Liver (tissue), 9 donors: ENCODE data around the gene ZFYVE1. TPM values are rescaled to one million over a fixed set of nuclear protein-coding genes. Genes with fewer than 3 reads are reported as not detected.

Source experiments
- DNase-seq: peaks from one replicate; pipeline ENCODE4 v3.0.0-alpha.2; 2017; ENCODE audit warnings: low spot score
- H3K27ac ChIP-seq, 2 donors: one replicate each; pipeline ENCODE4 v1.7.0; 2013; ENCODE audit warnings: inconsistent platforms in 2 of 2, low read length in 2 of 2, control low read depth in 1 of 2, low read depth in 1 of 2, mild to moderate bottlenecking in 1 of 2
- H3K27me3 ChIP-seq, 4 donors: one replicate each; pipeline versions ENCODE4 v1.6.1 to v1.7.0; 2013; ENCODE audit warnings: low read length in 3 of 4, inconsistent platforms in 1 of 4, mild to moderate bottlenecking in 1 of 4, moderate library complexity in 1 of 4; ENCODE audit not compliant: control insufficient read depth in 4 of 4, insufficient read depth in 4 of 4
- H3K36me3 ChIP-seq, 4 donors: one replicate each; pipeline versions ENCODE4 v1.6.1 to v1.7.0; 2013; ENCODE audit warnings: low read length in 3 of 4, mild to moderate bottlenecking in 3 of 4, low read depth in 1 of 4, moderate library complexity in 1 of 4; ENCODE audit not compliant: control insufficient read depth in 4 of 4, insufficient read depth in 3 of 4
- H3K4me1 ChIP-seq, 4 donors: one replicate each; pipeline versions ENCODE4 v1.6.1 to v1.7.0; 2013; ENCODE audit warnings: low read length in 3 of 4, mild to moderate bottlenecking in 3 of 4, moderate library complexity in 1 of 4; ENCODE audit not compliant: control insufficient read depth in 4 of 4, insufficient read depth in 4 of 4
- H3K4me3 ChIP-seq, 3 donors: one replicate each; pipeline versions ENCODE4 v1.6.1 to v1.7.0; 2013; ENCODE audit warnings: low read length in 3 of 3, control low read depth in 1 of 3, low read depth in 1 of 3, mild to moderate bottlenecking in 1 of 3
- H3K9ac ChIP-seq, 2 donors: one replicate each; pipeline ENCODE4 v1.7.0; 2013; ENCODE audit warnings: low read length in 2 of 2, mild to moderate bottlenecking in 2 of 2, moderate library complexity in 2 of 2, control low read depth in 1 of 2, low read depth in 1 of 2
- H3K9me3 ChIP-seq, 4 donors: one replicate each; pipeline versions ENCODE4 v1.6.1 to v1.7.0; 2013; ENCODE audit warnings: low read length in 3 of 4; ENCODE audit not compliant: control insufficient read depth in 4 of 4
- ATF3 ChIP-seq: IDR thresholded peaks from 2 replicates; pipeline ENCODE4 v1.6.1; 2016; ENCODE audit warnings: antibody characterized with exemption
- EGR1 ChIP-seq, 2 donors: IDR thresholded peaks; 2 replicates each; pipeline ENCODE4 v1.6.1; 2016 to 2018; ENCODE audit warnings: antibody characterized with exemption in 2 of 2, low read depth in 2 of 2
- FOXA1 ChIP-seq: IDR thresholded peaks from 2 replicates; pipeline ENCODE4 v1.6.1; 2016; ENCODE audit warnings: antibody characterized with exemption
- FOXA2 ChIP-seq: IDR thresholded peaks from 2 replicates; pipeline ENCODE4 v1.6.1; 2016; ENCODE audit warnings: antibody characterized with exemption
- GABPA ChIP-seq, 2 donors: IDR thresholded peaks in 1 of 2; conservative IDR thresholded peaks in 1 of 2; 2 replicates each; pipeline ENCODE4 v1.6.1; 2016; ENCODE audit warnings: antibody characterized with exemption in 2 of 2, mild to moderate bottlenecking in 1 of 2, moderate library complexity in 1 of 2
- JUND ChIP-seq, 2 donors: IDR thresholded peaks; 2 replicates each; pipeline ENCODE4 v1.6.1; 2016; ENCODE audit warnings: antibody characterized with exemption in 2 of 2
- NR2F2 ChIP-seq: IDR thresholded peaks from 2 replicates; pipeline ENCODE4 v1.6.1; 2016; ENCODE audit warnings: antibody characterized with exemption
- RAD21 ChIP-seq, 2 donors: IDR thresholded peaks; 2 replicates each; pipeline ENCODE4 v1.6.1; 2016; ENCODE audit warnings: antibody characterized with exemption in 2 of 2, mild to moderate bottlenecking in 2 of 2
- REST ChIP-seq: IDR thresholded peaks from 2 replicates; pipeline ENCODE4 v1.6.1; 2016; ENCODE audit warnings: antibody characterized with exemption, mild to moderate bottlenecking
- RXRA ChIP-seq, 2 donors: IDR thresholded peaks; 2 replicates each; pipeline ENCODE4 v1.6.1; 2017 to 2018; ENCODE audit warnings: antibody characterized with exemption in 2 of 2, mild to moderate bottlenecking in 1 of 2
- SP1 ChIP-seq: IDR thresholded peaks from 2 replicates; pipeline ENCODE4 v1.6.1; 2018; ENCODE audit warnings: antibody characterized with exemption, mild to moderate bottlenecking
- TAF1 ChIP-seq: conservative IDR thresholded peaks from 2 replicates; pipeline ENCODE4 v1.6.1; 2016; ENCODE audit warnings: antibody characterized with exemption, mild to moderate bottlenecking
- YY1 ChIP-seq: IDR thresholded peaks from 2 replicates; pipeline ENCODE4 v1.6.1; 2016; ENCODE audit warnings: antibody characterized with exemption, mild to moderate bottlenecking
- WGBS: extraction: QIAGEN DNeasy Blood & Tissue Kit; methylation state at CpG from one replicate; pipeline ENCODE4 v1.1.7; 2013; 5-methylcytosine and 5-hydroxymethylcytosine counted together
- polyA plus RNA-seq, 2 donors: library from polyadenylated mRNA; stranded (reverse) in 1 of 2; unstranded in 1 of 2; fragments of 200-250 nt in 1 of 2; fragments of >200 nt in 1 of 2; fragmentation: Nextera tagmentation in 1 of 2; extraction: Ambion mirVana in 1 of 2; gene quantifications; one replicate each; pipeline versions ENCODE4 v1.2.1 to v1.2.3, GENCODE V29; 2013 to 2015
- total RNA-seq, 2 donors: library from RNA; depleted of rRNA; stranded (reverse); fragments of >200 nt; gene quantifications; one replicate each; pipeline ENCODE4 v1.2.3, GENCODE V29; 2014
- TF ChIP-seq, protein P1 (sequence below): IDR thresholded peaks from 2 replicates; pipeline ENCODE4 v1.6.1; 2016; ENCODE audit warnings: antibody characterized with exemption
- TF ChIP-seq, protein P2 (sequence below): IDR thresholded peaks from 2 replicates; pipeline ENCODE4 v1.6.1; 2016; ENCODE audit warnings: antibody characterized with exemption
- TF ChIP-seq, protein P3 (sequence below): fragments of 150-350 bp; IDR thresholded peaks from 2 replicates; pipeline ENCODE4 v1.5.1; 2017; ENCODE audit warnings: improper control_type of control experiment, low read depth, low read length; ENCODE audit not compliant: missing input control
- donor health status: healthy.
- donor health status: healthy.
- donor health status: healthy.
- donor health status: healthy.
- donor health status: healthy.

The ZFYVE1 gene
- total and polyA plus RNA-seq, 4 donors = 5.8 to 13.5 (median 7.9) TPM

DNA sequence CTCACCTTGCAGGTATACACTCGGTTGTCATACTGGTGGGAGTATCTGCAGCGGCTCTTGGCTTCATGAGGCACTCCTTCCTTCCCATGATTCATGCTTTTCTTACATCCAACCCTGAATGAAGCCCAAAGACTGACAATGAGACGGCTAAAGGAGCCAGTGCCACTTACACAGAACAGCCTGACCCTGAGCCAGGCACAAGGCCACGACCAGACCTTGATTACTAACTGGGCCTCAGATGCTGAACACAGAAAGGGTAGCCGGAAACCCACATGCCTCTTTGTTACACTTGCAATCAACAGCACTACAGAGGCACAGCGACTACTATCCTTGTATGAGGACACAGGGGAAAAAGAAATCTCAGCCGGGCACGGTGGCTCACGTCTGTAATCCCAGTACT, 48.0 kb downstream of the ZFYVE1 start:
- Histone ChIP-seq H3K27me3 (no peaks in the 10 kb centered on the region), H3K36me3 (peaks cover 9 to 46% (median 39%) of the 10 kb centered on the region in 4 donors), H3K4me3 (no peak overlapping the region), H3K9me3 (no peaks in the 10 kb centered on the region), H3K27ac (no peak overlapping the region), H3K4me1 (peaks cover 0 to 10% (median 3%) of the 10 kb centered on the region in 4 donors), H3K9ac (no peak overlapping the region)
- no peak for DNase-seq
- no peak for TF ChIP-seq EGR1 (IDR thresholded peaks at IDR 0.05; ENCODE audit: low read depth in 2 of 2)
- TF ChIP-seq ATF3 = no peak
- no peak for TF ChIP-seq RXRA (IDR thresholded peaks at IDR 0.05)
- no peak for TF ChIP-seq JUND (IDR thresholded peaks at IDR 0.05)
- no peak for TF ChIP-seq FOXA2
- no peak for TF ChIP-seq SP1
- TF ChIP-seq GABPA (IDR thresholded peaks at IDR 0.05 in 1 of 2, conservative IDR thresholded peaks at IDR 0.05 in 1 of 2) = no peak
- no peak for TF ChIP-seq NR2F2
- TF ChIP-seq YY1 = no peak
- TF ChIP-seq, protein P1, sequence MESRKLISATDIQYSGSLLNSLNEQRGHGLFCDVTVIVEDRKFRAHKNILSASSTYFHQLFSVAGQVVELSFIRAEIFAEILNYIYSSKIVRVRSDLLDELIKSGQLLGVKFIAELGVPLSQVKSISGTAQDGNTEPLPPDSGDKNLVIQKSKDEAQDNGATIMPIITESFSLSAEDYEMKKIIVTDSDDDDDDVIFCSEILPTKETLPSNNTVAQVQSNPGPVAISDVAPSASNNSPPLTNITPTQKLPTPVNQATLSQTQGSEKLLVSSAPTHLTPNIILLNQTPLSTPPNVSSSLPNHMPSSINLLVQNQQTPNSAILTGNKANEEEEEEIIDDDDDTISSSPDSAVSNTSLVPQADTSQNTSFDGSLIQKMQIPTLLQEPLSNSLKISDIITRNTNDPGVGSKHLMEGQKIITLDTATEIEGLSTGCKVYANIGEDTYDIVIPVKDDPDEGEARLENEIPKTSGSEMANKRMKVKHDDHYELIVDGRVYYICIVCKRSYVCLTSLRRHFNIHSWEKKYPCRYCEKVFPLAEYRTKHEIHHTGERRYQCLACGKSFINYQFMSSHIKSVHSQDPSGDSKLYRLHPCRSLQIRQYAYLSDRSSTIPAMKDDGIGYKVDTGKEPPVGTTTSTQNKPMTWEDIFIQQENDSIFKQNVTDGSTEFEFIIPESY = no peak
- TF ChIP-seq RAD21 (IDR thresholded peaks at IDR 0.05) = no peak
- TF ChIP-seq REST = no peak
- TF ChIP-seq, protein P2, sequence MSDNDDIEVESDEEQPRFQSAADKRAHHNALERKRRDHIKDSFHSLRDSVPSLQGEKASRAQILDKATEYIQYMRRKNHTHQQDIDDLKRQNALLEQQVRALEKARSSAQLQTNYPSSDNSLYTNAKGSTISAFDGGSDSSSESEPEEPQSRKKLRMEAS = no peak
- no peak for TF ChIP-seq FOXA1
- TF ChIP-seq TAF1 = no peak
- 95% methylated on average over 9 of the region's 9 CpGs for WGBS

- Histone ChIP-seq H3K9ac (no peak overlapping the region), H3K4me3 (no peak overlapping the region), H3K4me1 (no peaks in the 10 kb centered on the region), H3K36me3 (peaks cover 16 to 59% (median 49%) of the 10 kb centered on the region in 4 donors), H3K27ac (no peak overlapping the region), H3K9me3 (no peaks in the 10 kb centered on the region), H3K27me3 (no peaks in the 10 kb centered on the region)
- TF ChIP-seq RAD21 (IDR thresholded peaks at IDR 0.05) (peak in 1 of 2 donors; percentile 26), EGR1 (IDR thresholded peaks at IDR 0.05; ENCODE audit: low read depth in 2 of 2) (no peak)
- TF ChIP-seq, protein P3, sequence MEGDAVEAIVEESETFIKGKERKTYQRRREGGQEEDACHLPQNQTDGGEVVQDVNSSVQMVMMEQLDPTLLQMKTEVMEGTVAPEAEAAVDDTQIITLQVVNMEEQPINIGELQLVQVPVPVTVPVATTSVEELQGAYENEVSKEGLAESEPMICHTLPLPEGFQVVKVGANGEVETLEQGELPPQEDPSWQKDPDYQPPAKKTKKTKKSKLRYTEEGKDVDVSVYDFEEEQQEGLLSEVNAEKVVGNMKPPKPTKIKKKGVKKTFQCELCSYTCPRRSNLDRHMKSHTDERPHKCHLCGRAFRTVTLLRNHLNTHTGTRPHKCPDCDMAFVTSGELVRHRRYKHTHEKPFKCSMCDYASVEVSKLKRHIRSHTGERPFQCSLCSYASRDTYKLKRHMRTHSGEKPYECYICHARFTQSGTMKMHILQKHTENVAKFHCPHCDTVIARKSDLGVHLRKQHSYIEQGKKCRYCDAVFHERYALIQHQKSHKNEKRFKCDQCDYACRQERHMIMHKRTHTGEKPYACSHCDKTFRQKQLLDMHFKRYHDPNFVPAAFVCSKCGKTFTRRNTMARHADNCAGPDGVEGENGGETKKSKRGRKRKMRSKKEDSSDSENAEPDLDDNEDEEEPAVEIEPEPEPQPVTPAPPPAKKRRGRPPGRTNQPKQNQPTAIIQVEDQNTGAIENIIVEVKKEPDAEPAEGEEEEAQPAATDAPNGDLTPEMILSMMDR = no peak
- DNase-seq = no peak
- WGBS = 96% methylated on average over 4 of the region's 4 CpGs
Observed at GRCh38 chr14:72975770-72976169, 51.1 kb downstream of the ZFYVE1 start.
